NCI-H510A treated with DMSO at 0.1 percent for 48 hours (cell line): Measurements from ENCODE around the gene SPEM2.

Source experiments
- DNase-seq: peaks from one replicate; lab custom pipeline; 2025; lab: John Stamatoyannopoulos, UW

SPEM2 gene

GRCh38 chr17:7421186-7421585 is 4.2 kb upstream of the SPEM2 start:
- DNase-seq = no peak

GRCh38 chr17:7423679-7424078 is 1.7 kb upstream of the SPEM2 start:
- DNase-seq = no peak

GRCh38 chr17:7425756-7426155 is 340 bp downstream of the SPEM2 start:
- no peak for DNase-seq

- no peak for DNase-seq
Measured at GRCh38 chr17:7426203-7426863, 917 bp downstream of the SPEM2 start.

GRCh38 chr17:7426896-7427489 is 1.6 kb downstream of the SPEM2 start:
- DNase-seq = no peak

DNA sequence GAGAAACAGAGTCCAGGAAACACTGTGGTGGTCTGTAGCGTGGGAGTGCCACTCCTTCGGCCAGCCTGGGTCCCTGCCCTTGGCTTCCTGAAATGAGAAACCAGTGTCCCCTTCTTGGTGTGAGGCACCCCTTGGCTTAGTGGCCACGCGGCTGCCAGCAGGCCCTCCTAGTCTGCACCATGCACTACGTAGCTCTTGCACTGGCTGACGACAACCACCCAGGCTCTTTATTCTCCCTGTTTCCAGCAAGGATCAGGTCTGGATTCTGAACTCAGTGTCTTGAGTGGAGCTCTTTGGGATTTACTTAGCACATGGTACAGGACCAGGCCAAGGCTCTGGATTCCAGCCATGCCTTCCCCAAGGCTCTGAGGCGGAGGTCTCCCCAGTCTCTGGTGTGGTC is 2.1 kb downstream of the SPEM2 start:
- DNase-seq = no peak

DNA sequence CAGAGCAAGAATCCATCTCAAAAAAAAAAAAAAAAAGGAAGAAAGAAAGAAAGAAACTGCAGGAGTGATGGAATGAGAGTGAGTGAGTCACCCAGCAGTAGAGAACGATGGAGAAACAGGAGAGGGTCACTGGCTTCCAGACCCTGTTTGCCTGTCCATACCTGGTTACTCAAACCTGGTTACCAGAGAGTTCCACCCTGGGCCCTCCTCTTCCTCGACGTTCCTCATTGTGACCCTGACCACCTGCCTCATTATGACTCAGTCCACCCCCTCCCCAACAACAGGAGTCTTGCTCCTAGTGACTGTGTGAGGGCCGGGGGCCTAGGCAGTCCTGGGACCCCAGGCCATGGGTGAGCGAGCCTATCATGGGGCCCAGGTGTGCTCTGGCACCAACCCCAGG is 3.1 kb downstream of the SPEM2 start, which contains the start of gene SPEM3:
SPEM3 (plus strand) TSS at position 301 of the 400 bp plus-strand sequence; CDS start at position 347, 46 bp downstream.
- DNase-seq = no peak

GRCh38 chr17:7429722-7430121 is 4.3 kb downstream of the SPEM2 start:
- DNase-seq = no peak

DNA sequence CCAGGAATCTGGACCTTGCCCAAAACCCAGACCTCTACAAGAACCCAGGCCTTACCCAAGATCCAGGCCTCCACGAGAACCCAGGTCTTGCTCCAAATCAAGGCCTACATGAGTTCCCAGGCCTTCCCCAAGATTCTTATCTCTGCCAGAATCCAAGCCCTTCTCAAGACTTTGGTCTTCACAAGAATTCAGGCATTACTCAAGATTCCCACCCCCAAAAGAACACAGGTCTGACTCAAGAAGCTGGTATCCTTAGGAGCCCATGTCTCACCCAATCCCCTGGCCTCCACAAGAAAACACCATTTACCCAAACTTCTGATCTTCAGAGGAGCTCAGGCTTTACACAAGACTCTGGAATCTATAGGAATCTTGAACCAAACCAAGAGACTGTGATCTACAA is 5.8 kb downstream of the SPEM2 start:
- no peak for DNase-seq

DNA sequence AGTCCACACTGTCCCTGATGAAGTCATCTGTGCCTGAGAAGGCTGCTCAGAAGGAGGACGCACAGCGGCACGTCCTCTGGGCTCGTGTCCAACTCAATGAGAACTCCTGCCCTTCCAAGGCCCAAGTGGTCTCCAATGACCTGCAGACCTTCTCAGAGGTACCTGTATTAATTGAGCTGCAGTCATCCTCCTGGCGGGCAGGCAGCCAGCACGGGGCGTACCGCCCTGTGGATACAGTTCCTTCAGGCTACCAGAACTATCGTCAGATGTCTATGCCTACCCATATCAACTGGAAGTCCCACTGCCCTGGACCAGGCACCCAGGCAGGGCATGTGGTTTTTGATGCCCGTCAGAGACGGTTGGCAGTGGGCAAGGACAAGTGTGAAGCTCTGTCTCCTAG is 6.9 kb downstream of the SPEM2 start:
- DNase-seq = no peak

DNA sequence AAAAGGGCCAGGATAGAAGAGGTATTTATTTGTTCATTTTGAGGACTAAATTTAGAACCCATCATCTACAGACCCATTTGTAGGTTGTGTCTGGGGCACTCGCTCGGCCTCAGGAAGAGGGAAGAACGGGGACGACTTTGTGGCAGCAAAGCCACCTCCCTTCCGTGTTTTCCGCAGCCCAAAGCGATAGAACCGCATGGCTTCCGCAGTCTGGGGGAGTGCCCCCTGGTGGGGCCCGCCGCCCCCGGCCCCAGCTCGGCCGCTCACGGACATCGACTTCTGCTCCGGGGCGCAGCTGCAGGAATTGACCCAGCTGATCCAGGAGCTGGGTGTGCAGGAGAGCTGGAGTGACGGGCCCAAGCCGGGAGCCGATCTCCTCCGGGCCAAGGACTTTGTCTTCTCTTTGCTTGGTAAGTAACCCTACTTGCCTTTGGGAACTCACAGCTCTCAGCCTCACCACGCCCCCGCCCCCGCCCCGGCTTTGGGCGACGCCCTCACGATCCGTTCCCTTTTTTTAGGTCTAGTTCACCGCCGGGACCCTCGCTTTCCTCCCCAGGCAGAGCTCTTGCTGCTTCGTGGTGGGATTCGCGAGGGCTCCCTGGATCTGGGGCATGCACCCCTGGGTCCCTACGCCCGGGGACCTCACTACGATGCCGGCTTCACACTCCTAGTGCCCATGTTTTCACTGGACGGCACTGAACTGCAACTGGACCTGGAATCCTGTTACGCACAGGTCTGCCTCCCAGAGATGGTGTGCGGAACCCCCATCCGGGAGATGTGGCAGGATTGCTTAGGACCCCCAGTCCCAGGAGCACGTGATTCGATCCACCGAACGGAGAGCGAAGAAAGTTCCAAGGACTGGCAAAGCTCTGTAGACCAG is 10.5 kb downstream of the SPEM2 start:
- peak; percentile 76 for DNase-seq

DNA sequence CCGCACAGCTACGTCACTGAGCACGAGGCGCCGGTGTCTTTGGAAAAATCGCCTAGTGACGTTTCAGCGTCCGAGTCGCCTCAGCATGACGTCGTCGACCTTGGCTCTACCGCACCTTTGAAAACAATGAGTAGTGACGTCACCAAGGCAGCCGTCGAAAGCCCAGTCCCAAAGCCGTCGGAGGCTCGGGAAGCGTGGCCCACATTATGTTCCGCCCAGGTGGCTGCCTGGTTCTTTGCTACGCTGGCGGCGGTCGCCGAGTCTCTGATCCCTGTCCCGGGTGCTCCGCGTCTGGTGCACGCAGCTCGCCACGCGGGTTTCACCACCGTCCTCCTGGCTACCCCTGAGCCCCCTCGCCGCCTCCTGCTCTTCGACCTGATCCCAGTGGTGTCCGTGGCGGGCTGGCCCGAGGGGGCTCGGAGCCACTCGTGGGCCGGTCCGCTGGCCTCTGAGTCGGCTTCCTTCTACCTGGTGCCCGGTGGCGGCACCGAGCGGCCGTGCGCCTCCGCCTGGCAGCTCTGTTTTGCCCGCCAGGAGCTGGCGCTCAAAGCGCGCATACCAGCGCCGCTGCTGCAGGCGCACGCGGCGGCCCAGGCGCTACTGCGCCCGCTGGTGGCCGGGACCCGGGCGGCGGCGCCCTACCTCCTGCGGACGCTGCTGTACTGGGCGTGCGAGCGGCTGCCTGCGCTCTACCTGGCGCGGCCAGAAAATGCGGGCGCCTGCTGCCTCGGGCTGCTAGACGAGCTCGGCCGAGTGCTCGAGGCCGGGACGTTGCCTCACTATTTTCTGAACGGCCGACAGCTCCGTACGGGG is 11.3 kb downstream of the SPEM2 start:
- peak; percentile 36 for DNase-seq

- DNase-seq = no peak
Measured at GRCh38 chr17:7437369-7437863, 12.0 kb downstream of the SPEM2 start.

- DNase-seq = no peak
Measured at GRCh38 chr17:7437950-7438614, 12.7 kb downstream of the SPEM2 start.

- DNase-seq = no peak
Measured at GRCh38 chr17:7438656-7439460, 13.4 kb downstream of the SPEM2 start.

DNA sequence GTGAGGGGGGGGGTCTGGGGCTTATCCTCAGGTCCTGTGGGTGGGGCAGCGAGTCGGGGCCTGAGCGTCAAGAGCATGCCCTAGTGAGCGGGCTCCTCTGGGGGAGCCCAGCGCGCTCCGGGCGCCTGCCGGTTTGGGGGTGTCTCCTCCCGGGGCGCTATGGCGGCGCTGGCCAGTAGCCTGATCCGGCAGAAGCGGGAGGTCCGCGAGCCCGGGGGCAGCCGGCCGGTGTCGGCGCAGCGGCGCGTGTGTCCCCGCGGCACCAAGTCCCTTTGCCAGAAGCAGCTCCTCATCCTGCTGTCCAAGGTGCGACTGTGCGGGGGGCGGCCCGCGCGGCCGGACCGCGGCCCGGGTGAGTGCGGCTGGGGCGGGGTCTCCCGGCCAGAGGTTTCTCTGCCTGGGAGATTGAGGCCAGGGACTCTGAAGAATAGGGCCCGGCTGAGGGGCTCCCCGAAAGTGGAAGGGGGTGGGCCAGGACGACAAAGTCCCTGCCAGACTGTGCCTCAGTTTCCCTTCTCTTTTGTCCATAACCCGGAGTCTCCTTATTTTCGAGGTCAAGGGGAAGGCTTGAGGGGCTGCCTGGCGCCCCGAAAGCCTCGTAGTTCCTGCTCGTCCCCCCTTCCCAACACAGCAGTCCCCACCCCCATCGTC is 14.2 kb downstream of the SPEM2 start, which contains the start of gene FGF11:
FGF11 (plus strand) TSS at position 51 of the 651 bp plus-strand sequence; CDS start at position 160, 109 bp downstream.
- no peak for DNase-seq

DNA sequence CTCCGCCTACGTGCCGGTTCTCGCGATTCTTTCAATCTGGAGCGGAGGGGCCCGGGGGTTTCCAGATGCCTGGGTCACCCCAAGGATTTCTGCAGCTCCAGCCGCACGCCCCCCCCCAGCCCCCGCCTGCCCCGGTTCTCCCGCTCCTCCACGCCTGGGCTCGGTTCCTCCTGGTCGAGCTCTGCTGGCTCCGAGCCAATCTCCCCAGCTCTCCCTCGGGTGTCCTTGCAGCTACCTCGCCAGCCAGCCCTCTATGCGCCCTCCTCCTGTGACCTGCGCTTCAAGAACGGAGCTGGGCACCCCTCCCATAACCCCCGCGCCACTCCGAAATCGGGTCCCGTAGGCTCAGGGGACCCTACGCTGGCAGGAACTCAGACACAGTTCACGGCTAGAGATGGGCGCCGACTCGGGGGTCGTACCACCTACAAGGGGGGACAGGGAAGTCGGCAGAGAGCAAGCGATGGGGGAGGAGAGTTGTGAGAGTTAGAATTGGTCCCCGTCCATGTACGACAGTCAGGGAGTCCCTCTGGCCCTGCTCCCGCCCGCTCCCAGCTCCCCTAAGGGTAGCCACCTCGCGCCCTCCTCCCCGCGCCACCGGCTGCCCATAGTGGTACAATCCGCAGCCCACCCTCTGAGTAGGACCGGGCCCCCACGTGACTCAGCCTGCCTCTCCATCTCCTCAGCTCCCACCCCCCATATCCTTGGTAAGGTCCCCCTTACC is 14.9 kb downstream of the SPEM2 start:
- DNase-seq = peak; percentile 11

DNA sequence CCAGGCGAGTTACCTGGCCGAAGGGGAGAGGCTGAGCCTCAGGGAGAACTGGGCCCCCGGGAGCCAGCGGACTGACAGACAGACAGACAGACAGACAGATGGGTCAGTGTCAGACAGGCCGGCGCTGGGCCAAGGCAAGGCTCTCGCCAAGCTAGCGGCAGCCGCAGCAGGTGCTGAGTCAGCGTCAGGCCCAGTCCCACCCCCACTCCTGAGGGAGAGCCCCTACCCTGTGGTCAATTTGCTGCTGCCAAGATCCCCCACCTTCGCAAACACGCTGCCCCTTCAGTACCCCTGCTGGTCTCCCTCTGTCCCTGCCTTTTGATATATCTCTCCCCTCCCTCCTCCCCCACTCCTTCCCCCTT is 15.4 kb downstream of the SPEM2 start:
- no peak for DNase-seq

GRCh38 chr17:7441266-7441665 is 15.8 kb downstream of the SPEM2 start:
- DNase-seq = no peak
